Suprapubic skin (tissue), 4 donors: Measurements from ENCODE around the gene SMIM14. TPM values are rescaled to one million over a fixed set of nuclear protein-coding genes. Genes with fewer than 3 reads are reported as not detected.

Experiments used
- DNase-seq, 2 donors: peaks; one replicate each; pipeline ENCODE4 v3.0.0-alpha.2; 2019; ENCODE audit warnings: low spot score in 2 of 2
- H3K27ac ChIP-seq: fragments of 200-600 bp; sonication (generic); one replicate; pipeline ENCODE4 v1.5.1; 2019
- H3K27me3 ChIP-seq: fragments of 200-600 bp; sonication (generic); one replicate; pipeline ENCODE4 v1.5.1; 2019
- H3K36me3 ChIP-seq: fragments of 200-600 bp; sonication (generic); one replicate; pipeline ENCODE4 v1.5.1; 2019
- H3K4me1 ChIP-seq: fragments of 200-600 bp; sonication (generic); one replicate; pipeline ENCODE4 v1.5.1; 2019
- H3K4me3 ChIP-seq: fragments of 200-600 bp; sonication (generic); one replicate; pipeline ENCODE4 v1.5.1; 2019; ENCODE audit warnings: mild to moderate bottlenecking
- H3K9me3 ChIP-seq: fragments of 200-600 bp; sonication (generic); one replicate; pipeline ENCODE4 v1.5.1; 2019
- CTCF ChIP-seq, 2 donors: fragments of 200-600 bp in 1 of 2; fragments of 450-650 bp in 1 of 2; sonication (generic) in 1 of 2; IDR thresholded peaks; one replicate each; pipeline ENCODE4 v1.5.1; 2016 to 2019; ENCODE audit warnings: antibody characterized with exemption in 2 of 2, mild to moderate bottlenecking in 1 of 2, moderate library complexity in 1 of 2
- EP300 ChIP-seq: sonication (generic); formaldehyde crosslinking; IDR thresholded peaks from one replicate; pipeline ENCODE4 v1.6.1; 2017; ENCODE audit warnings: antibody characterized with exemption
- POLR2A ChIP-seq, 2 donors: fragments of 450-650 bp; IDR thresholded peaks; one replicate each; pipeline ENCODE4 v1.6.1; 2017; ENCODE audit warnings: antibody characterized with exemption in 2 of 2, mild to moderate bottlenecking in 2 of 2, moderate library complexity in 2 of 2
- POLR2AphosphoS5 ChIP-seq, 3 donors: sonication (generic); formaldehyde crosslinking; IDR thresholded peaks; one replicate each; pipeline ENCODE4 v1.6.1; 2017; ENCODE audit warnings: antibody characterized with exemption in 3 of 3
- WGBS: methylation state at CpG from one replicate; pipeline ENCODE4 v1.1.5; 2018; 5-methylcytosine and 5-hydroxymethylcytosine counted together
- total RNA-seq, 4 donors: library from RNA; depleted of rRNA; stranded (reverse); fragments of >200 nt; gene quantifications; one replicate each; pipeline ENCODE4 v1.1.0, GENCODE V29; 2016

SMIM14 gene
- total RNA-seq, 4 donors from 2014 or later: 20.8 to 65.0 (median 48.9) TPM

DNA sequence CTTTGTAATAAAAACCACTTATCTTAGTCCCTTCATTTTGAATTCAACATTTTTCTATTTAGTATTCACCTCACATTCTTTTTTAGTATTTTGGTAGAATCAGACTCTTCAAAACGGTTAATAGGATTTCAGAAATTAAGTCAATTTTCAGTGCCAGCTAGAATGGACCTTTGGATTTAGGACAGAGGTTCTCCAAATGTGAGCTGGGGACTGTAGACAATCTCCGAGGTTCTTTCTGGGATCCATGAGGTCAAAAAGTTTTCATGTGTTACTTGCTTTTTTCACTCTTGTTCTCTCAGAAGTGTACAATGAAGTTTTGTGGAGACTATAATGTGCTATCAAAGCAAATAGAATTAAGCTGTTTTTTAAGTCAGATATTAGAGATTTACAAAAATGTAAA, 109.1 kb downstream of the SMIM14 start:
- TF ChIP-seq EP300: no peak
- TF ChIP-seq POLR2AphosphoS5 (IDR thresholded peaks at IDR 0.05): no peak
- no peak for TF ChIP-seq POLR2A (IDR thresholded peaks at IDR 0.05)
- no peak for TF ChIP-seq CTCF (IDR thresholded peaks at IDR 0.05)
- H3K27ac ChIP-seq: no peak overlapping the region

DNA sequence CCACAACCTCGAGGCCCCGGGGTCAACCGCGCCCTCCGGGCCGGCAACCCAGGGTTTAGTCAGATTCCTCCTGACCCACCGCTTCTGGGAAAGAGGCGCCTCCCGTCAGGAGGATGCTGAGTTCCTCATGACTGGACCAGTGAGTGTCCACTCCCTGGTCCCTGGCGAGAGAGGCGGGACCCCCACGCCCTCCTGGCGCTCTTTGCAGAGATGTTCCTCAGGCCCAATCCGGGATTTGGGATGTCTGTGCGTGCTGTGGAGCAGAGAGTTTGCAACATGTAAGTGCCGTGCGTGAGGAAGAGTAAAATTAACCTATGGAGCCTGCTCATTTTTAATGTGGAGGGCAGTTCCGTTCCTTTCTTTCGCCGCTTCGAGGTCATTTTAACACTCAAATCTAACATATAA, 110.6 kb downstream of the SMIM14 start:
- Histone ChIP-seq H3K4me1 (peaks cover 24% of the 10 kb centered on the region), H3K36me3 (peaks cover 4% of the 10 kb centered on the region), H3K27ac (peak overlapping the region; percentile 93), H3K27me3 (no peaks in the 10 kb centered on the region), H3K4me3 (peak overlapping the region; percentile 85), H3K9me3 (no peaks in the 10 kb centered on the region)
- WGBS: 1% methylated on average over 20 of the region's 21 CpGs
- peak in 1 of 3 donors; percentile 12 for TF ChIP-seq POLR2AphosphoS5 (IDR thresholded peaks at IDR 0.05)
- no peak for TF ChIP-seq EP300
- no peak for TF ChIP-seq POLR2A (IDR thresholded peaks at IDR 0.05)
- TF ChIP-seq CTCF (IDR thresholded peaks at IDR 0.05): no peak
- DNase-seq: peak in 1 of 2 donors; percentile 91

More for the DNA sequence above, 109.1 kb downstream of the SMIM14 start:
- whole genome bisulfite sequencing: 89% methylated on average over 2 of the region's 2 CpGs
- Histone ChIP-seq H3K9me3 (no peaks in the 10 kb centered on the region), H3K36me3 (peaks cover 11% of the 10 kb centered on the region), H3K4me1 (peaks cover 24% of the 10 kb centered on the region), H3K4me3 (no peak overlapping the region), H3K27me3 (no peaks in the 10 kb centered on the region)
- DNase-seq: no peak

GRCh38 chr4:39527296-39528060, 111.2 kb downstream of the SMIM14 start, which contains the start of gene UGDH:
Gene UGDH (minus strand): TSS chr4:39527439. CDS start chr4:39521512, 5,927 bp downstream.
- peak within 1 kb of the TSS; percentile 85 for H3K4me3 ChIP-seq
- H3K4me1 ChIP-seq: peaks cover 24% of the 10 kb centered on the region
- H3K27ac ChIP-seq: peak within 1 kb of the TSS; percentile 93
- no peak for TF ChIP-seq CTCF (IDR thresholded peaks at IDR 0.05)
- peak; percentile 3 to 70 (median 67) for TF ChIP-seq POLR2AphosphoS5 (IDR thresholded peaks at IDR 0.05)
- no peak for TF ChIP-seq EP300
- TF ChIP-seq POLR2A (IDR thresholded peaks at IDR 0.05): peak; percentile 55 to 84
- WGBS: 0% methylated on average over 3 of the region's 73 CpGs
- no peaks in the 10 kb centered on the region for H3K27me3 ChIP-seq
- peak; percentile 96 to 97 for DNase-seq
- peaks cover 4% of the 10 kb centered on the region for H3K36me3 ChIP-seq
- H3K9me3 ChIP-seq: no peaks in the 10 kb centered on the region

DNA sequence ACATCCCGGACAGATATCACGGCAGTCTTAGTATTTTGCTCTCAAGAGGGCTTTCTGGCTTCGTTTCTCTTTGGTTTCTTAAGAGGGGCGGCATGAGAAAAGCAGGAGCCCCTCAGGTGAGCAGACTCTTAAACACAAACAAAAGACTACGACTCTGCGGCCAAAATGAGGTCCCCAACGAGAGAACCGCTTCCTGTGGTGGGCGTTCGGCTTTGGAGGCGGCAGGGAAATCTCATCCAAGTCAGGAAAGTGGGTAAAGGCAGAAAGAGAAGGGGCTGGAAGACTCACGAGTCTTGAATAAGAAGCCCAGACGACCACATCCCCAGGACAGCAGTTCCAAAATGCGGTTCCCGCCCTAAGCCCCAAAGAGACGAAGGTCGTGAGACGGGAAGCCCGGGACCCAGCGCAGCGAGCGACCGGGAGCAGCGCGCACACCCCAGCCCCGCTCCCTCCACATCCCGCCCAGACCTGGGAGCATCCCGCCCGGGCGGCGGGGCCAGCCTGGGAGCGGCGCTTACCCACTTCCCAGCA, 111.8 kb downstream of the SMIM14 start:
- H3K27ac ChIP-seq: peak overlapping the region; percentile 93
- DNase-seq: no peak
- no peaks in the 10 kb centered on the region for H3K36me3 ChIP-seq
- H3K4me3 ChIP-seq: peak overlapping the region; percentile 85
- under 1% methylated on average over 26 of the region's 33 CpGs for WGBS
- no peaks in the 10 kb centered on the region for H3K9me3 ChIP-seq
- H3K4me1 ChIP-seq: peaks cover 26% of the 10 kb centered on the region
- no peak for TF ChIP-seq POLR2AphosphoS5 (IDR thresholded peaks at IDR 0.05)
- TF ChIP-seq POLR2A (IDR thresholded peaks at IDR 0.05): no peak
- TF ChIP-seq CTCF (IDR thresholded peaks at IDR 0.05): no peak
- no peak for TF ChIP-seq EP300
- H3K27me3 ChIP-seq: no peaks in the 10 kb centered on the region
